Memory B cell (primary cell): ENCODE data around the gene BICC1.

ENCODE experiments used
- ATAC-seq: fragments of 150-1000 bp; cut with Tn5 transposase; 2 replicates; pipeline ENCODE4 v1.10.0; 2021; ENCODE audit warnings: low read depth, mild to moderate bottlenecking, moderate library complexity
- DNase-seq, 2 donors: peaks; one replicate each; pipeline ENCODE4 v3.0.0; 2022; ENCODE audit warnings: low spot score in 2 of 2
- H3K27ac Mint-ChIP-seq: one replicate; pipeline ENCODE4 v1.8.0; 2022; ENCODE audit warnings: mild to moderate bottlenecking, moderate library complexity, mixed read lengths
- H3K27me3 Mint-ChIP-seq: one replicate; pipeline ENCODE4 v1.8.0; 2022; ENCODE audit warnings: mixed read lengths
- H3K36me3 Mint-ChIP-seq: one replicate; pipeline ENCODE4 v1.8.0; 2022; ENCODE audit warnings: mild to moderate bottlenecking, mixed read lengths
- H3K4me1 Mint-ChIP-seq: one replicate; pipeline ENCODE4 v1.8.0; 2022; ENCODE audit warnings: mixed read lengths
- H3K4me3 Mint-ChIP-seq: one replicate; pipeline ENCODE4 v1.8.0; 2022; ENCODE audit warnings: mild to moderate bottlenecking, moderate library complexity, mixed read lengths
- H3K9me3 Mint-ChIP-seq: one replicate; pipeline ENCODE4 v1.8.0; 2022; ENCODE audit warnings: mixed read lengths

The BICC1 gene

DNA sequence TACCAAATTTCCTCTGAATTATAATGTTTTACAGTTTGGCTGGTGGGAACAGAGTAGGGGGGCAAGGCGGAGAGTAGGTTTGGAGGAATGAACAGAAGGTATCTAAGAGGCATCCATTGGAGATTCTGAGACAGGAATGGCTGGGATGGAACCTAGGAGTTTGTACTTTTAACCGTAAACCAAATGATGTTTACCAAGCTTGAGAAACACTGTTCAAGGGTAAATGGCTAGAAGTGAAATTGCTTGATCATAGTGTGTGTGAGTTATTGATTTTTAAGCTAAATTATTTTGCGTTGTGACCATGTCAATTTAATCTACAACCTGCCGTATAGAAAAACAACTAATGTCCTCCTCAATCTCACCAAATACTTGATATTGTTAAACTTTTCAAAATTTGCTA, 357.4 kb downstream of the BICC1 start:
- H3K27me3 Mint-ChIP-seq: no peaks in the 10 kb centered on the region
- H3K4me3 Mint-ChIP-seq: no peak overlapping the region
- ATAC-seq (no peak), DNase-seq (no peak)
- no peak overlapping the region for H3K27ac Mint-ChIP-seq
- H3K36me3 Mint-ChIP-seq: no peaks in the 10 kb centered on the region
- no peaks in the 10 kb centered on the region for H3K9me3 Mint-ChIP-seq
- H3K4me1 Mint-ChIP-seq: peaks cover 5% of the 10 kb centered on the region

DNA sequence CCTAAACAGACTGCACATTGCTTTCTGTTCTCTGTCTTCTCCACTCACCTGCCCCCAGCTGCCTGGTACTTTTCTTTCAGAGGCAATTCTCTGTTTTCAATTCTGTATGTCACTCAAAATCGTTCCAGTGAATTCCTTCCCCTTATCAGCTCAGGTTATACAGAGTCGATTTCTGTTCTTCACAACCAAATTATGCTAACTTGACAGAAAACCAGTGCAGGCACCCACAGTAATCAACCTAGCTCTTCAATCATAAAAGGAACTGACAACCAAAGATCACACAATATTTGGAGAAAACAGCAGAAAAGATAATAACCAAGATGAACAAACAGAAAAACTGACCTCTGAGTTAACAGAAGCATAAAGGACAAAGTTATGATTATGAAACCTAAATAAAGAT, 360.5 kb downstream of the BICC1 start:
- no peaks in the 10 kb centered on the region for H3K36me3 Mint-ChIP-seq
- H3K4me3 Mint-ChIP-seq: no peak overlapping the region

More for the DNA sequence above, 360.5 kb downstream of the BICC1 start:
- Mint-ChIP-seq H3K27ac (no peak overlapping the region), H3K27me3 (no peaks in the 10 kb centered on the region), H3K9me3 (no peaks in the 10 kb centered on the region), H3K4me1 (no peaks in the 10 kb centered on the region)
- no peak for ATAC-seq
- no peak for DNase-seq
